Astrocyte (in vitro differentiated cells and primary cell): Measurements from ENCODE around the gene FAM83C.

Experiments used
- EZH2 ChIP-seq: IDR thresholded peaks from 2 replicates; pipeline ENCODE4 v1.6.1; 2012; ENCODE audit warnings: mild to moderate bottlenecking, low read length, inconsistent platforms; ENCODE audit not compliant: insufficient read depth
- TF ChIP-seq, protein P1 (sequence below): IDR thresholded peaks from 2 replicates; pipeline ENCODE4 v1.5.1; 2011; ENCODE audit warnings: low read depth, mild to moderate bottlenecking, inconsistent platforms, low read length, moderate library complexity; ENCODE audit not compliant: insufficient read depth

DNA sequence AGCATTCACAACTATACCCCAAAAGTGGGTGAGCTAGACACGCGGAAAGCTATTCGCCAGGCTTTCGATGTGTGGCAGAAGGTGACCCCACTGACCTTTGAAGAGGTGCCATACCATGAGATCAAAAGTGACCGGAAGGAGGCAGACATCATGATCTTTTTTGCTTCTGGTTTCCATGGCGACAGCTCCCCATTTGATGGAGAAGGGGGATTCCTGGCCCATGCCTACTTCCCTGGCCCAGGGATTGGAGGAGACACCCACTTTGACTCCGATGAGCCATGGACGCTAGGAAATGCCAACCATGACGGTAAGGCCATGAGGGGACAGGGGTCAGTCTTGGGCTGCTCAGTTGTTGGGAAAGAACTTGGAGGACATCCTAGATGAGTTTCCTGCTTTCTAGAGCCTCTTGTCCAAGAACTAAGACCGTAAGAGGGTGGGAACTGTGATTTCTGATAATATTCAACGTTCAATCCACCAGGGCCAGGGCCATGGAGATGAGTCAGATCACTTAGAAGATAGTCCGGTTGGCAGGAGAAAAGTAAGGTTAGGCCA is 37.7 kb downstream of the FAM83C start:
- TF ChIP-seq, protein P1, sequence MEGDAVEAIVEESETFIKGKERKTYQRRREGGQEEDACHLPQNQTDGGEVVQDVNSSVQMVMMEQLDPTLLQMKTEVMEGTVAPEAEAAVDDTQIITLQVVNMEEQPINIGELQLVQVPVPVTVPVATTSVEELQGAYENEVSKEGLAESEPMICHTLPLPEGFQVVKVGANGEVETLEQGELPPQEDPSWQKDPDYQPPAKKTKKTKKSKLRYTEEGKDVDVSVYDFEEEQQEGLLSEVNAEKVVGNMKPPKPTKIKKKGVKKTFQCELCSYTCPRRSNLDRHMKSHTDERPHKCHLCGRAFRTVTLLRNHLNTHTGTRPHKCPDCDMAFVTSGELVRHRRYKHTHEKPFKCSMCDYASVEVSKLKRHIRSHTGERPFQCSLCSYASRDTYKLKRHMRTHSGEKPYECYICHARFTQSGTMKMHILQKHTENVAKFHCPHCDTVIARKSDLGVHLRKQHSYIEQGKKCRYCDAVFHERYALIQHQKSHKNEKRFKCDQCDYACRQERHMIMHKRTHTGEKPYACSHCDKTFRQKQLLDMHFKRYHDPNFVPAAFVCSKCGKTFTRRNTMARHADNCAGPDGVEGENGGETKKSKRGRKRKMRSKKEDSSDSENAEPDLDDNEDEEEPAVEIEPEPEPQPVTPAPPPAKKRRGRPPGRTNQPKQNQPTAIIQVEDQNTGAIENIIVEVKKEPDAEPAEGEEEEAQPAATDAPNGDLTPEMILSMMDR: no peak
- no peak for TF ChIP-seq EZH2
